GM21367 (cell line): Measurements from ENCODE around the gene GALNT2.

Experiments used
- ATAC-seq: cut with Tn5 transposase; IDR thresholded peaks from one replicate; pipeline ENCODE4 v1.9.1; 2021; ENCODE audit not compliant: unreplicated experiment

The GALNT2 gene

GRCh38 chr1:230199034-230199433 is 132.0 kb downstream of the GALNT2 start:
- no peak for ATAC-seq

DNA sequence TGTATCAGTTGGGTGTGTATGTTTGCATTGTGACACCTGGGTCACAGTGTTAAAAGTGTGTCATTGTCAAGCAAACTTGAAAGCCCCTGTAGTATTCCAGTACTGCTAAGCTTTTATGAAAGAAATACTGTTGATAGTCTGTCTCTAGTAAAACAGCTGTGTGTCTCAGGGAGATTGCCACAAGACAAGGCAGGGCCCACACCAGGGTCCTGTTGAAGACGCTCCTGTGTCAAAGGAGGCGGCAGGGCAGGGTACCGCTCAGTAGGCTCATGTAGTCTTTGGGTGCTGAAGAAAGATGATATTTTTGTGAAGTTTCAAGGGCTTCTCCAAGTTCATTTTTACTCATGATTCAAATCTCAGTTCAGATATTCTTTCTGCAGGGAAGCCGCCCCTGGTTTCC is 132.5 kb downstream of the GALNT2 start:
- ATAC-seq = no peak

- ATAC-seq = no peak
Observed at GRCh38 chr1:230200276-230200675, 133.2 kb downstream of the GALNT2 start.

DNA sequence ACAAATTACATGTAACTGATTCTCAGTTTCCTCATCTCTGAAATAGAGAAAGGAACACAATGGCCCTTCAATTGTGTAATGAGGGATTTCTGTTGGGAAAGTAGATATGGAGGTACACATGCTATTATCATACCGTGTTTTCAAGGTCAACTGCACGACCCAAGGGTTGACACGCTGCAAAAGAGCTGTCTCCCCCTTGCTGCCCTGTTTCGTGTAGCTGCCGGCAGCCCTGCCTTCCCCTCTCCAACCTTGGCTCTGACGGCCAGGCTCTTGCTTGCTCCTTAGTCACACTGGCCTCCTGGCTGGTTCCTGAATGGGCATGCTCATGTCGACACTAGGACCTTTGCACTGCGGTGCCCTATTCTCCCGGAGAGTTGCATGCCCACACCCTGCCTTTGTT is 134.4 kb downstream of the GALNT2 start:
- ATAC-seq = no peak

DNA sequence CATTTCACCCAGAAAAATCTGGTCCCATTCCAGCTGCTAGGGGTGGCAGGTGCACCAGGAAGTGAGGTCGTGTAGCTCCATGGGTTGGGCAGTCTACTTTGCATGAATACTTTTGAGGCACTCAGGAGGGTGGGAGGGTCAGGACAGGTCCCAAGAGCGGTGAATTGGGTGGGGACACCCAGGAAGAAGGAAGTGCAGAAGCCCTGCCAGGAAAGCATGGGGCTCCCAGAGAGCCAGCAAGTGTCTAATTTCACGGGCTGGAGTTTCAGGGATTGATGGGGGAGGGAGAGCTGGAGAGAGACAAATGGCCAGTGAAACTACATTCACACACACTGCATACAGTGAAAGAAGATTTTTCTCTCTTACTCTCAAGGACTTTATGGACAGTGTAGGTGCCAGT is 137.8 kb downstream of the GALNT2 start:
- ATAC-seq = no peak

DNA sequence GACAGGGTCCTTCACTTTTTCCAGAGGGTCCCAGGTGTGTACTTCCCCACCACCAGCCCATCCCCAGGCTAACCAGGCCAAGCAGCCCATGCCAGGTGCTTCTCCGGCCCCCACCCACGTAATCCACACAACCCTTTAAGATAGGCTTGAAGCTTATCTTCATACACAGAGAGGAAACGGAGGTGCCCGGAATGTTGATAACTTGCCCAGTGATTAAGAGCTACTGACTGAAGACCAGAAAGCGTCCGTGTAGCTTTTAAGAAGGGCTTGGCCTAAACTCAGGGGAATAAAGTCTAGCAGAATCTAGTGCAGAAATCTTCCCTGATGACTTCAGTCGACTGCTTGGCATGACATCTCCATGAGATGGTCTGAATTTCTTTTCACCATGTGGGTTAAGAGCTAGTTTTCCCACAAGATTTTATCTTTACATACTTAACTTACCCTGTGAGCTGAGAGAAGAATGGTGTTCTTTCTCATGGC is 138.7 kb downstream of the GALNT2 start:
- no peak for ATAC-seq

GRCh38 chr1:230206207-230206606 is 139.2 kb downstream of the GALNT2 start:
- no peak for ATAC-seq

DNA sequence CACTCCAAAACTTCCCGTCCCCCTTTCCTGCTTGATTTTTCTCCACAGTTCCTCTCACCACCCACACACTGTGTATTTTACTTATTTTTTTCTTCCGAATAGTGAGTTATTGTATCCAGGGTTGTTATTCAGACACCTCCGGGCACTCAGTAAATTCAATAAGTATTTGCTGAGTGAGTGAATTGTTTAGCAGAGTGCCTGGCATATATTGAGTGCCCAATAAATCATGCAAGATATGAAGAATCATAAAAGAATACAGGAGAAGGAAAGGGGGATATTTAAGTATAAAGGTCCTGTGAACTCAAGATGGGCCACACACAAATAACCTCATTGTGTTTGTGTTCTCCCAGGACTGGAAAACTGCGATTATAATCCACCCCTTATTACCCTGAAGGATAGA is 139.9 kb downstream of the GALNT2 start:
- no peak for ATAC-seq

GRCh38 chr1:230207598-230207997 is 140.6 kb downstream of the GALNT2 start:
- no peak for ATAC-seq

DNA sequence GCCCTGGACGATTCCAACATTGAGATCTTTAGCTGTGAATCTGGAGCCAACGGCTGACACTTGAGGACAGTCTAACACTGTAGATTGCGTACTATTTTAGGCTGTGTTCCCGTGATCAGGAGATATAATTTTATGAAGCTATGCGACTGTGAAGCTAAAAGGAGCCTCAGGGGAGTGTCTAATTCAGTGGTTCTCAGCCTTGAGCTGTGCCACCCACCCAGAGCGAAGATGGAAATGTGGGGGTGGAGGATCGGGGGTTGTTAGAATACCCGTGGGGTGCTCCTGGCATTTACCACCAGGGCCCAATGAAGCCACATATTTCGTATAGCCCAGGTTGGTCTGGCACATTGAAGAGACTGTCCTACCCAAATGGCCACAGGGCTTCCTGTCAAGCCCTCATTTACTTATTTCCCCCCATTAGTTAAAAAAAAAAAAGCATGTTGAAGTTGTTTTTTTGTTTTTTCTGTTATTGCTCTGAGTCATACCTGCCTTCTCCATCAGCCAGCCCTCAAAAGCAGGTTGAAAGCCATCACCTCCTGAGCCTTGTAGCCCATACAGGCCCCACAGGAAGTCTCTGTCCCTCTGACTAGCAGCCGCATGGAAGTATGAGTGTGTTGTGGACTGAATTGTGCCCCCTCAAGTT is 141.7 kb downstream of the GALNT2 start:
- no peak for ATAC-seq

GRCh38 chr1:230210326-230210980 is 143.4 kb downstream of the GALNT2 start:
- ATAC-seq = no peak

DNA sequence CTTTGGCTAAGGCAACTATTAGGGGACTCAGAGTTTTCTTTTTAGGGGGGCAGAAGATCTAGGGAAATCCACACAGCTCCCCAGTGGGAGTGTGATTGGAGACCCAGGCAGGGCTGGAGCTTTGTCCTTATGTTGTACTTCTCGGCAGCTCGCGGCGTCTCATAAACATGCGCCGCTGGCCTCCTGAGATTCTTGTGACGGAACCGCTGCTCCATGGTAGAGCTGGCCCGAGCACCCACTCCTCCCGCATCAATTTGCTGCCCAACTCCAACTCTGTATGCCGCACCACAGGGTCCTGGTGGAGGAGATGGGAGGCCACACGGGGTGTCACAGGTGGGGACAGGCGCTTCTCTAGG is 143.9 kb downstream of the GALNT2 start:
- no peak for ATAC-seq

DNA sequence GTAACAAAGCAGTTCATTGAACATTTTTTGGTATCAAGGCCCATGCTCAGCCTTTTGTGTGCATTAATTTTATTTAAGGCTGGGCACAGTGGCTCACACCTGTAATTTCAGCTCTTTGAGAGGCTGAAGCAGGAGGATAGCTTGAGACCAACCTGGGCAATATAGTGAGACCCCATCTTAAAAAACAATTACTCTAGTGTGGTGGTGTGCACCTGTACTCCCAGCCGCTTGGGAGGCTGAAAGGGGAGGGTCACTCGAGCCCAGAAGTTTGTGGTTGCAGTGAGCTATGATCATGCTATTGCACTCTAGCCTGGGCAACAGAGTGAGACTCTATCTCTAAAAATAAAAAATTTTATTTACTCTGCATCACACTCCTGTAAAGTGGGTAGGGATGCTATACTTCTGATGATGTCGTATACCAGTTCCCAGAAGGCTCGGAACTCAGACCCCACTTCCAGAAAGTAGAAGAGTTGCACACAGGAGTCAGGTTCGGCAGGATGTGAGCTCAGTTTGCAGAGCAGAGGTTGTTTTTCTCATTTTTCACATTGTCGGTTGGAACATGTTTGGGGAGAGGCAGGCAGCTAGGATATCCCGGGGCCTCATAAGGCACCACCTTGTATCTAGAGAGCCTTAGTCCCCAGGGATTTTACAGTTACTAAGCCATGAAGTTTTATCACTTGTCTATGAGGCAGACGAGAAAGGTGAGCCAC is 144.6 kb downstream of the GALNT2 start:
- no peak for ATAC-seq

GRCh38 chr1:230212405-230212936 is 145.4 kb downstream of the GALNT2 start:
- peak; percentile 35 for ATAC-seq

DNA sequence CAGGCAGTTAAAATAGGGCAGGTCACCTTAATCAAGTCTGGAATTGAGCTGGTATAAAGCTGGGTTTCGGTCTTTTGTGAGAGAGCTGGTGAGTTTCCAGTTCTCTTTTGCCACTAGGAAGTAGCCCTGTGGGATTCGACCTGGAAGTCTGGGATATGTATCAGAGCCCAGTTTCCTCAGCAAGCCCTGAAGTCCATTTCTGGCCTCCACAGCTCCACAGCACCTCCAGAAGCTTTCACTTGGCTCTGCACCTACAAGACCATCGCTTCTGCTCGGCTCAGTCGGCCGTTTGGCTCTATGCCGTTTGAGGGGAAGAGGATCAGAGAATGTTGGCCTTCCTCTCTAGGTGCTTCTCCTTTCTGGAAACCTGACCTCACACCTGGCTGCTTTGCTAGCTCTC is 148.0 kb downstream of the GALNT2 start:
- no peak for ATAC-seq

GRCh38 chr1:230215529-230215928 is 148.5 kb downstream of the GALNT2 start:
- no peak for ATAC-seq

DNA sequence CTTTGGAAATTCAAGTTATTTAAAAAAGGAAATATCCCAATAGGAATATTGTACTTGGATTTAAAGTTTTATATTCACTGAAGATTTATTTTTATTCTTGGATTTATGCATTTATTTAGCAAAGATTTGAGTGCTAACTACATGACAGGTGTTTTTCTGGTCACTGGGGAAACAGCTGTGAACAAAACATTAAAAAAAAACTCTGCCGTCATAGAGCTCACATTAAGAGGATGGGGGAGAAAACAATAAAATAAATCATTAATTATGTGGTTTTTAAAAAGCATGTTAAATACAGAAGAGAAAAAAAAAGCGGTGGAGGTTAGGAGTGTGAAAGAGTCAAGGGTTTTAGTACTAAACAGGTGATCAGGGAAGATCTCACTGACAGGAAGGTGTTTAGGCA is 149.9 kb downstream of the GALNT2 start:
- ATAC-seq = no peak

- ATAC-seq = no peak
Observed at GRCh38 chr1:230218667-230219066, 151.6 kb downstream of the GALNT2 start.

- no peak for ATAC-seq
Observed at GRCh38 chr1:230219174-230220067, 152.4 kb downstream of the GALNT2 start.

DNA sequence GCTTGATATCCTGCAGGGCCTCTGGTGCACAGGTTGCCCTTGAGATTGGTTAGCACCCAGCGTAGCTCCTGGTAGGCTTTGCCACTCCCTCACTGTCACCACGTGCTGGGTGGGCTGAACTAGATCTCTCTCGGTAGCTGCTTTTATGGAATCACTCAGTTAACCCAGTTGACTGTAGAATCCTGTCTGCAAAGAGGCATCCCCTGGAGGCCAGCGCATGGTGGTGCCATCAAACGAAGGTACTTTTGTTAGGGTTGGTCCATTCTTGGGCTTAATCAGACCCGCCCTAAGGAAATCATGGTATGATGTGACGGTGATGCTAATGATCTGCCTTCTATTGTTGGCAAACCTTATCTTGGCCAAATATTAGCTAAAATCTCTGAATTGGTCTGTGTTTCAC is 153.4 kb downstream of the GALNT2 start:
- ATAC-seq = no peak

DNA sequence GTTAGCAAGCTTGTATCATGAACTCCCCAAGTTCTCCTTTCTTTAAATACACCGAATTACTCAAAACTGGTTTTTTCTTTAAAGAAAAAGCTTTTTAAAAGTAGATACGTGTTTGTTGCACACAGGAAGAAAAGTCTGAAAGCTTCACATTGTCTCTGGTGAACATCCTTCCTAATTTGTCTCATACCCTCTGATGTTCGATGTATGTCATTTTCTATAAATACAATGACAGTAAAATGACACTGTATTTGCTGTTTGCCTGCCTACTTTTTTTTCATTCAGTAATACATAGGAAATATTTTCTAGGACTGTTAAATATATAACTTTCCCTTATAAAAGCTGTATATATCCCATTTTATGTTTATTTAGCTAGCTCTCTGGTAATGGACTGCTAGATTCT is 153.9 kb downstream of the GALNT2 start:
- ATAC-seq = no peak
